WTC11 (cell line): ENCODE measurements around the gene NLRC5.

Source experiments
- ESRRA ChIP-seq: sonication (generic); formaldehyde crosslinking; IDR thresholded peaks from 2 replicates; pipeline ENCODE4 v1.8.1; 2022; ENCODE audit warnings: mild to moderate bottlenecking, missing genetic modification reagents, borderline replicate concordance
- GABPB1 ChIP-seq: sonication (generic); formaldehyde crosslinking; IDR thresholded peaks from 2 replicates; pipeline ENCODE4 v1.8.1; 2023; ENCODE audit warnings: mild to moderate bottlenecking, missing genetic modification reagents
- NR3C1 ChIP-seq: sonication (generic); formaldehyde crosslinking; conservative IDR thresholded peaks from 2 replicates; pipeline ENCODE4 v1.8.1; 2023; ENCODE audit warnings: low read depth, mild to moderate bottlenecking, missing genetic modification reagents
- SMAD3 ChIP-seq: sonication (generic); formaldehyde crosslinking; IDR thresholded peaks from 2 replicates; pipeline ENCODE4 v1.8.0; 2022; ENCODE audit warnings: missing genetic modification reagents, mild to moderate bottlenecking, borderline replicate concordance
- TCF7 ChIP-seq: sonication (generic); formaldehyde crosslinking; IDR thresholded peaks from 2 replicates; pipeline ENCODE4 v1.8.0; 2022; ENCODE audit warnings: mild to moderate bottlenecking, low read depth, missing genetic modification reagents, moderate library complexity
- TEAD4 ChIP-seq: sonication (generic); formaldehyde crosslinking; IDR thresholded peaks from 2 replicates; pipeline ENCODE4 v1.8.0; 2022; ENCODE audit warnings: mild to moderate bottlenecking, missing genetic modification reagents
- ZNF317 ChIP-seq: sonication (generic); formaldehyde crosslinking; IDR thresholded peaks from 2 replicates; pipeline ENCODE4 v1.8.1; 2023; ENCODE audit warnings: low read depth, mild to moderate bottlenecking, moderate library complexity, missing genetic modification reagents, borderline replicate concordance
- TF ChIP-seq, protein P1 (sequence below): fragments of 200-600 bp; IDR thresholded peaks from 2 replicates; pipeline ENCODE4 v1.8.0; 2022; ENCODE audit warnings: antibody characterized with exemption
- TF ChIP-seq, protein P2 (sequence below): sonication (generic); formaldehyde crosslinking; conservative IDR thresholded peaks from 2 replicates; pipeline ENCODE4 v1.8.1; 2022; ENCODE audit warnings: mild to moderate bottlenecking, missing genetic modification reagents
- TF ChIP-seq, protein P3 (sequence below): sonication (generic); formaldehyde crosslinking; IDR thresholded peaks from 2 replicates; pipeline ENCODE4 v1.8.1; 2023; ENCODE audit warnings: mild to moderate bottlenecking, missing genetic modification reagents
- TF ChIP-seq, protein P4 (sequence below): sonication (generic); formaldehyde crosslinking; IDR thresholded peaks from 2 replicates; pipeline ENCODE4 v1.8.1; 2023; ENCODE audit warnings: mild to moderate bottlenecking, missing genetic modification reagents, moderate library complexity
- TF ChIP-seq, protein P5 (sequence below): sonication (generic); formaldehyde crosslinking; IDR thresholded peaks from 2 replicates; pipeline ENCODE4 v1.8.0; 2022; ENCODE audit warnings: missing genetic modification reagents
- TF ChIP-seq, protein P6 (sequence below): sonication (generic); formaldehyde crosslinking; IDR thresholded peaks from 2 replicates; pipeline ENCODE4 v1.8.0; 2022; ENCODE audit warnings: mild to moderate bottlenecking, missing genetic modification reagents
- TF ChIP-seq, protein P7 (sequence below): sonication (generic); formaldehyde crosslinking; IDR thresholded peaks from 2 replicates; pipeline ENCODE4 v1.8.1; 2022; ENCODE audit warnings: mild to moderate bottlenecking, missing genetic modification reagents, moderate library complexity, borderline replicate concordance

DNA sequence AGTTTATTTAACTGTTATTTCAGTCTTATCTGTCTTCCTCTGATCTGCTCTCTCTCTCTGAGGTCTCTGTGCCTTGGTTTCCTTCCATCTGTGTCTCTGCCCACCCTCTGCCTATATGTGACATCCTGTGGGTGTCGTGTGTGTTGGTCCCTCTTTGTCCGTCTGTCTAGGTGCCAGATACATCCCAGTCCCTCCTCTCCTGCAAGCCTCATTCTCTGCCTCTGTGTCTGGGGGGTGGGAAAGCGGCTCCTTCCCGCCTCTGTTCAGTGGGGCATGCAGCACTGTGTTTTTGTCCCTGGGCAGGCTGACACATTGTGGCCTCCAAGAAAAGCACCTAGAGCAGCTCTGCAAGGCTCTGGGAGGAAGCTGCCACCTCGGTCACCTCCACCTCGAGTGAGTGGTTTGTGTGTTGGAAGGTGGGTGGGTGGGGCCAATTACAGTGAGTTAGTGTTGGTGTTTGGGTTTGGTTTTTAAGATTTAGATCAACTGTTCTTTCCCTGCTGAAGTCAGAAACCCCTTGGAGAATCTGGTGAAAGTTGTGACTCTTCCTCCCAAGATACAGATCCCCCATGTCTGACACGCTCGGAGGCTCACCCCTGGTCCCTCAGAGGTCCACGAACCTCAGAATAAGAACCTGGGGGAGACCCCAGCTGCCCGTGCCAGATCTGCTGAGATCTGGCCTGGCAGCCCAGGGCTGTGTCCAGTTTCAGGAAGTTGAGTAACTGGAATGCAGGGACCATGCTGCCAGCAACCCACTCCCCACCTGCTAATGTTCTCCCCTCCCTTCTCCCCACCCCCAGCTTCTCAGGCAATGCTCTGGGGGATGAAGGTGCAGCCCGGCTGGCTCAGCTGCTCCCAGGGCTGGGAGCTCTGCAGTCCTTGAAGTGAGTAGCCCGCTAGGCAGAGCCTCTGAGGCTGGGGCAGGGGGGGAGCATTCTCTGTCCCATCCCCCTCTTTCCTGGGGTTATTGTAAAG, 52.1 kb downstream of the NLRC5 start:
- TF ChIP-seq, protein P1, sequence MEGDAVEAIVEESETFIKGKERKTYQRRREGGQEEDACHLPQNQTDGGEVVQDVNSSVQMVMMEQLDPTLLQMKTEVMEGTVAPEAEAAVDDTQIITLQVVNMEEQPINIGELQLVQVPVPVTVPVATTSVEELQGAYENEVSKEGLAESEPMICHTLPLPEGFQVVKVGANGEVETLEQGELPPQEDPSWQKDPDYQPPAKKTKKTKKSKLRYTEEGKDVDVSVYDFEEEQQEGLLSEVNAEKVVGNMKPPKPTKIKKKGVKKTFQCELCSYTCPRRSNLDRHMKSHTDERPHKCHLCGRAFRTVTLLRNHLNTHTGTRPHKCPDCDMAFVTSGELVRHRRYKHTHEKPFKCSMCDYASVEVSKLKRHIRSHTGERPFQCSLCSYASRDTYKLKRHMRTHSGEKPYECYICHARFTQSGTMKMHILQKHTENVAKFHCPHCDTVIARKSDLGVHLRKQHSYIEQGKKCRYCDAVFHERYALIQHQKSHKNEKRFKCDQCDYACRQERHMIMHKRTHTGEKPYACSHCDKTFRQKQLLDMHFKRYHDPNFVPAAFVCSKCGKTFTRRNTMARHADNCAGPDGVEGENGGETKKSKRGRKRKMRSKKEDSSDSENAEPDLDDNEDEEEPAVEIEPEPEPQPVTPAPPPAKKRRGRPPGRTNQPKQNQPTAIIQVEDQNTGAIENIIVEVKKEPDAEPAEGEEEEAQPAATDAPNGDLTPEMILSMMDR: no peak
- TF ChIP-seq SMAD3 (CRISPR knock-in tag) (no peak), NR3C1 (CRISPR knock-in tag) (no peak), GABPB1 (no peak), ESRRA (CRISPR knock-in tag) (no peak), TEAD4 (CRISPR knock-in tag) (no peak), TCF7 (CRISPR knock-in tag) (no peak), ZNF317 (no peak)
- TF ChIP-seq, protein P2, sequence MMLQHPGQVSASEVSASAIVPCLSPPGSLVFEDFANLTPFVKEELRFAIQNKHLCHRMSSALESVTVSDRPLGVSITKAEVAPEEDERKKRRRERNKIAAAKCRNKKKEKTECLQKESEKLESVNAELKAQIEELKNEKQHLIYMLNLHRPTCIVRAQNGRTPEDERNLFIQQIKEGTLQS (CRISPR knock-in tag): no peak
- TF ChIP-seq, protein P3, sequence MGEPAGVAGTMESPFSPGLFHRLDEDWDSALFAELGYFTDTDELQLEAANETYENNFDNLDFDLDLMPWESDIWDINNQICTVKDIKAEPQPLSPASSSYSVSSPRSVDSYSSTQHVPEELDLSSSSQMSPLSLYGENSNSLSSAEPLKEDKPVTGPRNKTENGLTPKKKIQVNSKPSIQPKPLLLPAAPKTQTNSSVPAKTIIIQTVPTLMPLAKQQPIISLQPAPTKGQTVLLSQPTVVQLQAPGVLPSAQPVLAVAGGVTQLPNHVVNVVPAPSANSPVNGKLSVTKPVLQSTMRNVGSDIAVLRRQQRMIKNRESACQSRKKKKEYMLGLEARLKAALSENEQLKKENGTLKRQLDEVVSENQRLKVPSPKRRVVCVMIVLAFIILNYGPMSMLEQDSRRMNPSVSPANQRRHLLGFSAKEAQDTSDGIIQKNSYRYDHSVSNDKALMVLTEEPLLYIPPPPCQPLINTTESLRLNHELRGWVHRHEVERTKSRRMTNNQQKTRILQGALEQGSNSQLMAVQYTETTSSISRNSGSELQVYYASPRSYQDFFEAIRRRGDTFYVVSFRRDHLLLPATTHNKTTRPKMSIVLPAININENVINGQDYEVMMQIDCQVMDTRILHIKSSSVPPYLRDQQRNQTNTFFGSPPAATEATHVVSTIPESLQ (CRISPR knock-in tag): no peak
- TF ChIP-seq, protein P4, sequence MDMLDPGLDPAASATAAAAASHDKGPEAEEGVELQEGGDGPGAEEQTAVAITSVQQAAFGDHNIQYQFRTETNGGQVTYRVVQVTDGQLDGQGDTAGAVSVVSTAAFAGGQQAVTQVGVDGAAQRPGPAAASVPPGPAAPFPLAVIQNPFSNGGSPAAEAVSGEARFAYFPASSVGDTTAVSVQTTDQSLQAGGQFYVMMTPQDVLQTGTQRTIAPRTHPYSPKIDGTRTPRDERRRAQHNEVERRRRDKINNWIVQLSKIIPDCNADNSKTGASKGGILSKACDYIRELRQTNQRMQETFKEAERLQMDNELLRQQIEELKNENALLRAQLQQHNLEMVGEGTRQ (CRISPR knock-in tag): no peak
- TF ChIP-seq, protein P5, sequence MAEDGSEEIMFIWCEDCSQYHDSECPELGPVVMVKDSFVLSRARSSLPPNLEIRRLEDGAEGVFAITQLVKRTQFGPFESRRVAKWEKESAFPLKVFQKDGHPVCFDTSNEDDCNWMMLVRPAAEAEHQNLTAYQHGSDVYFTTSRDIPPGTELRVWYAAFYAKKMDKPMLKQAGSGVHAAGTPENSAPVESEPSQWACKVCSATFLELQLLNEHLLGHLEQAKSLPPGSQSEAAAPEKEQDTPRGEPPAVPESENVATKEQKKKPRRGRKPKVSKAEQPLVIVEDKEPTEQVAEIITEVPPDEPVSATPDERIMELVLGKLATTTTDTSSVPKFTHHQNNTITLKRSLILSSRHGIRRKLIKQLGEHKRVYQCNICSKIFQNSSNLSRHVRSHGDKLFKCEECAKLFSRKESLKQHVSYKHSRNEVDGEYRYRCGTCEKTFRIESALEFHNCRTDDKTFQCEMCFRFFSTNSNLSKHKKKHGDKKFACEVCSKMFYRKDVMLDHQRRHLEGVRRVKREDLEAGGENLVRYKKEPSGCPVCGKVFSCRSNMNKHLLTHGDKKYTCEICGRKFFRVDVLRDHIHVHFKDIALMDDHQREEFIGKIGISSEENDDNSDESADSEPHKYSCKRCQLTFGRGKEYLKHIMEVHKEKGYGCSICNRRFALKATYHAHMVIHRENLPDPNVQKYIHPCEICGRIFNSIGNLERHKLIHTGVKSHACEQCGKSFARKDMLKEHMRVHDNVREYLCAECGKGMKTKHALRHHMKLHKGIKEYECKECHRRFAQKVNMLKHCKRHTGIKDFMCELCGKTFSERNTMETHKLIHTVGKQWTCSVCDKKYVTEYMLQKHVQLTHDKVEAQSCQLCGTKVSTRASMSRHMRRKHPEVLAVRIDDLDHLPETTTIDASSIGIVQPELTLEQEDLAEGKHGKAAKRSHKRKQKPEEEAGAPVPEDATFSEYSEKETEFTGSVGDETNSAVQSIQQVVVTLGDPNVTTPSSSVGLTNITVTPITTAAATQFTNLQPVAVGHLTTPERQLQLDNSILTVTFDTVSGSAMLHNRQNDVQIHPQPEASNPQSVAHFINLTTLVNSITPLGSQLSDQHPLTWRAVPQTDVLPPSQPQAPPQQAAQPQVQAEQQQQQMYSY (CRISPR knock-in tag): no peak
- TF ChIP-seq, protein P6, sequence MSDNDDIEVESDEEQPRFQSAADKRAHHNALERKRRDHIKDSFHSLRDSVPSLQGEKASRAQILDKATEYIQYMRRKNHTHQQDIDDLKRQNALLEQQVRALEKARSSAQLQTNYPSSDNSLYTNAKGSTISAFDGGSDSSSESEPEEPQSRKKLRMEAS (CRISPR knock-in tag): no peak
- TF ChIP-seq, protein P7, sequence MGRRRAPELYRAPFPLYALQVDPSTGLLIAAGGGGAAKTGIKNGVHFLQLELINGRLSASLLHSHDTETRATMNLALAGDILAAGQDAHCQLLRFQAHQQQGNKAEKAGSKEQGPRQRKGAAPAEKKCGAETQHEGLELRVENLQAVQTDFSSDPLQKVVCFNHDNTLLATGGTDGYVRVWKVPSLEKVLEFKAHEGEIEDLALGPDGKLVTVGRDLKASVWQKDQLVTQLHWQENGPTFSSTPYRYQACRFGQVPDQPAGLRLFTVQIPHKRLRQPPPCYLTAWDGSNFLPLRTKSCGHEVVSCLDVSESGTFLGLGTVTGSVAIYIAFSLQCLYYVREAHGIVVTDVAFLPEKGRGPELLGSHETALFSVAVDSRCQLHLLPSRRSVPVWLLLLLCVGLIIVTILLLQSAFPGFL (CRISPR knock-in tag): no peak
